ENCODE data around the gene CLEC1B. TPM values are rescaled to one million over a fixed set of nuclear protein-coding genes. Genes with fewer than 3 reads are reported as not detected.

Gene CLEC1B
- total RNA-seq, 1 donor: not detected

GRCh38 chr12:10015450-10015849 is 16.5 kb upstream of the CLEC1B start:
- no peak overlapping the region for H3K4me3 ChIP-seq (ENCODE audit: low read depth, low read length)
- DNase-seq (ENCODE audit: low read depth): no peak
- no peak for TF ChIP-seq CTCF (IDR thresholded peaks at IDR 0.05; ENCODE audit: insufficient read depth, low read depth, low read length)

GRCh38 chr12:10012630-10013330 is 13.9 kb upstream of the CLEC1B start:
- no peak for TF ChIP-seq CTCF (IDR thresholded peaks at IDR 0.05; ENCODE audit: insufficient read depth, low read depth, low read length)
- DNase-seq (ENCODE audit: low read depth): no peak
- H3K4me3 ChIP-seq (ENCODE audit: low read depth, low read length): no peak overlapping the region

GRCh38 chr12:10001171-10001776 is 2.4 kb upstream of the CLEC1B start:
- no peak for TF ChIP-seq CTCF (IDR thresholded peaks at IDR 0.05; ENCODE audit: insufficient read depth, low read depth, low read length)
- H3K4me3 ChIP-seq (ENCODE audit: low read depth, low read length): no peak overlapping the region
- peak; percentile 72 for DNase-seq (ENCODE audit: low read depth)

GRCh38 chr12:9992296-9992695 is 6.6 kb downstream of the CLEC1B start:
- DNase-seq (ENCODE audit: low read depth): no peak
- no peak overlapping the region for H3K4me3 ChIP-seq (ENCODE audit: low read depth, low read length)
- no peak for TF ChIP-seq CTCF (IDR thresholded peaks at IDR 0.05; ENCODE audit: insufficient read depth, low read depth, low read length)

GRCh38 chr12:9991876-9992275 is 7.0 kb downstream of the CLEC1B start:
- TF ChIP-seq CTCF (IDR thresholded peaks at IDR 0.05; ENCODE audit: insufficient read depth, low read depth, low read length): no peak
- no peak for DNase-seq (ENCODE audit: low read depth)
- no peak overlapping the region for H3K4me3 ChIP-seq (ENCODE audit: low read depth, low read length)

- no peak overlapping the region for H3K4me3 ChIP-seq (ENCODE audit: low read depth, low read length)
- TF ChIP-seq CTCF (IDR thresholded peaks at IDR 0.05; ENCODE audit: insufficient read depth, low read depth, low read length): no peak
- no peak for DNase-seq (ENCODE audit: low read depth)
Measured at GRCh38 chr12:9980126-9980525, 18.8 kb downstream of the CLEC1B start.
